H4 (cell line): Measurements from ENCODE around the gene PRSS23. TPM values are rescaled to one million over a fixed set of nuclear protein-coding genes. Genes with fewer than 3 reads are reported as not detected.
"Not testable (repeated sequence)": the region's sequence is repeated elsewhere in the genome, so short reads cannot be mapped to it uniquely, and the experiment has no call there.

Experiments
- DNase-seq: peaks from one replicate; pipeline ENCODE4 v3.0.0-alpha.2; 2015; ENCODE audit warnings: low spot score
- total RNA-seq: library from RNA; depleted of rRNA; stranded (reverse); fragments of >200 nt; shearing (Covaris generic); gene quantifications from 2 replicates; pipeline ENCODE4 v1.2.3, GENCODE V29; 2014; rRNA removed

Gene PRSS23, protein sequence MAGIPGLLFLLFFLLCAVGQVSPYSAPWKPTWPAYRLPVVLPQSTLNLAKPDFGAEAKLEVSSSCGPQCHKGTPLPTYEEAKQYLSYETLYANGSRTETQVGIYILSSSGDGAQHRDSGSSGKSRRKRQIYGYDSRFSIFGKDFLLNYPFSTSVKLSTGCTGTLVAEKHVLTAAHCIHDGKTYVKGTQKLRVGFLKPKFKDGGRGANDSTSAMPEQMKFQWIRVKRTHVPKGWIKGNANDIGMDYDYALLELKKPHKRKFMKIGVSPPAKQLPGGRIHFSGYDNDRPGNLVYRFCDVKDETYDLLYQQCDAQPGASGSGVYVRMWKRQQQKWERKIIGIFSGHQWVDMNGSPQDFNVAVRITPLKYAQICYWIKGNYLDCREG
- total RNA-seq = 113 and 125 TPM in 2 replicates

DNA sequence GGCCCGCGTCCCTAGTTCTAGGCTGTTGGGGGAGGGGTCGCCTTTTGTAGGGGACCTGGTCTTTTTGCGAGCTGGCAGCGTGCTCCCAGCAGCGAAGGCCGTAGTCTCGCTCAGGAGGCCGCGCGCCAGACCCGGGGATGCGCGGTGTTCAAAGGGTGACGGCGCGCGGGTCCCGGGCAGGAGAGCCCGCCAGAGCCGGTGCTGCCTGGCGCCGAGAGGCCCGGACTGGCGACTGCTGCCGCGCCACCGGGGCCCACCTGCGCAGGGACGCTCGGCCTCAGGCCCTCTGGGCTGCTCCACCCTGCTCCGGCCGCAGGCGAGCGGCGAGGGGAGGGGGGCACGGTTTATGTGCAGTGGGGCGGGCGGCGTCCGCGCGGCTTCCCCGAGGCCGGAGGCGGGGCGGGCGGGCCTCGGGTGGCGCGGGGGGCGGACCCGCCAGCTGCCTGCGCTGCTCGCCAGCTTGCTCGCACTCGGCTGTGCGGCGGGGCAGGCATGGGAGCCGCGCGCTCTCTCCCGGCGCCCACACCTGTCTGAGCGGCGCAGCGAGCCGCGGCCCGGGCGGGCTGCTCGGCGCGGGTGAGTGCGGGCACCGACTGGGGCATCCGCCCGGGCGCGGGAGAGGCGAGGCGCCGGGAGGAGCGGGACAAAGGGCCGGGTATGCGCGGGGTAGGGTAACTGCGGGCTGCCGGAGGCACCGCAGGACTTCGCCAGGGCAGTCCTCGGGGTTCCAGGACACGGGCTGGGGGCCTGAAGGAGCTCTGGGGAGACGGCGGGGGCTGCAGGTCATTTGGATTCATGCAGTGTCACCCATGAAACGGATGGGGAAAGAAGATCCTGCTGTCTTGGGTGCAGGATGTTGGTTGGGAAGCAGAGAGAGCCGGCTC lies at the start of gene PRSS23:
TSS of gene PRSS23 (plus strand) at position 467 of the 884 bp plus-strand sequence. CDS start 7,102 bp downstream, outside the sequence.
- peak; percentile 31 for DNase-seq

DNA sequence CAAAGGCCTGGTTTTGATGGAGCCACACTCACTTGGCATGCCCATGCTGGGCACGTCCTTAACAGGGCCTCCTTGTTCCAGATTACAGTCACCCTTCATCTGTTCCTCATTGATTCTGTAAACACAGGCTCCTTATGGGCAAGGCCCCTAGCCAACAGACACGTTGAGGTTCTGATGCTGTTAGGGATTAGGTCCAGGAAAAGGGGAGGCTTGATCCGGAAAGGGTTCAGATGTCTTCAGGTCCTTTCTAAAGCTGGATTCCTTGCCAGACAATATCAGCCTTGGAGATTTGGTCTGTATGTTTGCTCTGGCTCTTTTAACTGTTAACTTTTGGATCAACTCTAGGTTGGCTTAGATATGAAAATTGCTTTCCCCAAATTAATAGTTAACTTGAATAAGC lies 46.9 kb upstream of the PRSS23 start:
- DNase-seq = no peak

DNA sequence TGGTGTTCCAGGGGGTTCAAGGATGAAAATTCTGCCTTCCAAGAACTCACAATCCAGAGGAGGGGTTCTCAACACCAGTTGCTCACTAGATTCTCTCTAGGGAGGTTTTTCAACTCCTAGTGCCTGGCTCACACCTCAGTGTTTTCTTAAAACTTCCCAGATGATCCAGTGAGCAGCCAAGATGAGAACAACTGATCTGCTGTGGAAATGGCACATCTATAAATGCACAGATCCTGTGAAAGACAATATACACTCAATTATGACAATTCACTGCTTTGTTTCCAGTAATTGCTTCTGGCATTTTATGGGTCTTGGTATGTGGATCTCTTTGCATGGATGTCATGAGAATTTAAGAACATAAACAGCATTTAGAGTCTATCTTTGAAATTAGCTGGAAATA lies 45.2 kb upstream of the PRSS23 start:
- no peak for DNase-seq

DNA sequence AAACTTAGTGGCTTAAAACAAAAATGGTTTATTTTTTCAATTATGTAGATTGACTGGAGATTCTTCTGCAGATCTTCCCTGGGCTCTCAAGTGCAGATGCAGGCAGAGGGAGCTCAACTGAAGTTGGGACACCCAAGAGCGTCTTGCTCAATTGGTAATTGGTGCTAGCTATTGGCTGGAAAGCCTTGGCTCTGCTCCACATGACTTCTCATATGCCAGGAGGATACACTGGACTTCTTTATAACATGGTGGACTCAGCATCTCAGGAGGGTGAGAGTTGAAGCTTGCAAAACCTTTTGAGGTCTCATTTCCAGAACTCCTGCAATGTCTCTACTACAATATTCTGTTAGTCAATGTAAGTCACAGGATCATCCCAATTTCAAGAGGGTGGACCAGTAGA lies 42.2 kb upstream of the PRSS23 start:
- no peak for DNase-seq

DNA sequence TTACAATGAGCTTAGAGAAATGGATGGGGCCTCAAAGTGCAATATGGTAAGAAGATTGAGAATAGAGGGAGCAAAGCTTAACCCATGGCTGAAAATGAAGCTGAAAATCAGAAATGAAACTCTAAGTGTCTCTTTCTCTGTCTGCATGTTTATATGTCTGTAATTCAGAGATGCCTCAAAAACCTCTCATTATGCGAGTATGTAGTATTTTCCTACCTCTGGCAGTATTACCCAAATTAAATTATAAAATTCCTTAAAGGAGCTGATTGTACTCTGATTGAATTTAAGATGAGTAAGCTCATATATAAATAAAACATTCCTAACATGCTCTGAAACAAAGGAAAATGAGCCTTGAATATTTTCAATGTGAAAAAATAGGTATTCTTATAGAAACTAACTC lies 39.8 kb upstream of the PRSS23 start:
- no peak for DNase-seq

DNA sequence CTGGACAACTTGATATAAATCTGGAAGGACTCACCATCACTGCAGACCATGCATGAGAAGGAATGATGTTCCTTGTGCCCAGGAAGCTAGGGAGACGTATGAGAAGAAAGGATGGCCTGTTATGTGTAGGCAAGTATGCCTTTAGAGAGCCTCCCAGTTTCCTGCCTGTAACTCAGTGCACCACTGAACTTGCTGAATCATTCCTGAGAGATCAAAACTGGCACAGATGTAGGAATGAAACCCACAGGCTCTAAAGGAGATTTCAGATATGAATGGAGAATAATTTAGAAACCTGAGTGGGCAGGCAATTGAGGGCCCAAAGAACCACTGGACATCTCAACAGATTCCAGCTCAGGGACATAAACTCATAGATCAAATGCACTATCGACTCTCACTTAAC lies 38.4 kb upstream of the PRSS23 start:
- no peak for DNase-seq

DNA sequence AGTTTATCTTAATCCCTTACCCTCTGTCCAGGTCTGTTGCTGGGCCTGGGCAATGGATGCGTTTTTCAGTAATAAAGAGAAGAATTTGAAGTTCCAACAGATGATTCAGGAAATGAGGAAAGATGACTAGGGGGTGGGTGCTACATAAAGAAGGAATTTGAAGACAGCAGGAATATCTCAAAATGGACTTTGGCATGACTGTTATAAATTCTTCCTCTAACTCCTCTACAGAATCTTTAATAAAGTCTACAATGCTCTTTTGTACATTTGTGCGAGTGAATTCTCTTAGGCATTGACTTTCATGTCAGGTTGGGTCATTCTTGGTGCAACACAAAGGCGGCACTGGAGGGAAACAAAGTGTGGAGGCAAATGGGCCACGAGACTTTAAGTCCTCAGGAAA lies 35.1 kb upstream of the PRSS23 start:
- no peak for DNase-seq

DNA sequence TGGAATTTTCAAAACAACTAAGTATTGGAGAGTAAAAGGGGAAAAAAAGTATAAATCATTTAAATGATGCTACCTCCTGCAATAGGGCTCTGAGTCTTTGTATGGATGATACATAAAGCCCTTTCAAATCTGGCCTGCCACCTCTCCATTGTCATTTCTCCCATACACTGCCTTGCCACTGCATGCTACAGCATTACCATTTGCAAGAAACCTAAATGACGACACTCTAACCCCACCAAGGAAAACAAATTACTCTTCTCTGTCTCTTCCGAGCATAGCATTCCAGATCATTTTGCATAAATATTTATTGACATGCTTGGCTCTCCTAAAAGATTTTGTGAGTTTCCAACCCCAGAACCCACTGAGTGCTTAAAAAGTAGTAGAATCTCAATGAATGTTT lies 34.5 kb upstream of the PRSS23 start:
- DNase-seq = no peak

DNA sequence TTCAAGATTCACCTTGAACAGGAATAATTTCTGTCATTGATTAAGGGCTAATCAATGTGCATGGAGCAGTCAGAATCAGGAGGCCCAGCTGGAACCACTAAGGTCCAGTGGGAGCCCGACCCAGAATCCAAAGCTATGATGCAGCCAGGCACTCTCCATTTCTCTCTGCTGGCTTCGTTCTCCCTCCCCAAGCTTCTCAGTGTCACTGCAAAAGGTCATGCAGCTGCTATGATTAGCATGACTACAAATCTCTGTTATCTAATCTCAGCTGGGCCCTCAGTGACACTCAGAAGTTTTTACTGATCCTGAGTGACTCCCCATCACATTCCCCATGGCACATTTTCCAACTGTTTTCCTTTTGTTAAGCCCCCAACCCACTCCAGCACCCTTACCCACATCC lies 31.1 kb upstream of the PRSS23 start:
- no peak for DNase-seq

DNA sequence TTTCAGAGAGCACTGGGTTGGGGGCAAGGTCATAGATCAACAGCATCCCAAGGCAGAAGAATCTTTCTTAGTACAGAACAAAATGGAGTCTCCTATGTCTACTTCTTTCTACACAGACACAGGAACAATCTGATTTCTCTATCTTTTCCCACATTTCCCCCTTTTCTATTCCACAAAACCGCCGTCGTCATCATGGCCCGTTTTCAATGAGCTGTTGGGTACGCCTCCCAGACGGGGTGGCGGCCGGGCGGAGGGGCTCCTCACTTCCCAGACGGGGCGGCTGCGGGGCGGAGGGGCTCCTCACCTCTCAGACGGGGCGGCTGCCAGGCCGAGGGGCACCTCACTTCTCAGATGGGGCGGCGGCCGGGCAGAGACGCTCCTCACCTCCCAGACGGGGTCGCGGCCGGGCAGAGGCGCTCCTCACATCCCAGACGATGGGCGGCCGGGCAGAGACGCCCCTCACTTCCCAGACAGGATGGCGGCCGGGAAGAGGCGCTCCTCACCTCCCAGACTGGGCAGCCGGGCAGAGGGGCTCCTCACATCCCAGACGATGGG lies 29.8 kb upstream of the PRSS23 start:
- not testable (repeated sequence) for DNase-seq

DNA sequence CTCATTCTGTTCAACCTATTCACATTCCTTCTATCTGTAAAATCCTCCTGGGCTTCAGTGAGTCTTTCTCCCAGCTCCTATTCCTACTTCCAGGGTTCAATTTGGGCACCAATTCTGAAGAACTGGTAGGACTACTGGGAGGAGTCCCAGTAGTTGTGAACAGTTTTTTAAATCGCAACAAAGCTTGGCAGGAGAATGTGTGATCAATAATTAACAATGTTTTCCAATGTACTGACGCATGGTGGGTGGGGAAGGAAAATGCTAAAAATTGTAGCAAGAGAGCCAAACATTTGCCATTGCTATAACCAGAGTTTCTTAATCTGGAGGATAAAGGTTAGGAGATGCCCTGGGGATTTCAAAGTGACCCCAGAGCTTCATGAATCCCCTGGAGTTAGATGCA lies 27.3 kb upstream of the PRSS23 start:
- no peak for DNase-seq

DNA sequence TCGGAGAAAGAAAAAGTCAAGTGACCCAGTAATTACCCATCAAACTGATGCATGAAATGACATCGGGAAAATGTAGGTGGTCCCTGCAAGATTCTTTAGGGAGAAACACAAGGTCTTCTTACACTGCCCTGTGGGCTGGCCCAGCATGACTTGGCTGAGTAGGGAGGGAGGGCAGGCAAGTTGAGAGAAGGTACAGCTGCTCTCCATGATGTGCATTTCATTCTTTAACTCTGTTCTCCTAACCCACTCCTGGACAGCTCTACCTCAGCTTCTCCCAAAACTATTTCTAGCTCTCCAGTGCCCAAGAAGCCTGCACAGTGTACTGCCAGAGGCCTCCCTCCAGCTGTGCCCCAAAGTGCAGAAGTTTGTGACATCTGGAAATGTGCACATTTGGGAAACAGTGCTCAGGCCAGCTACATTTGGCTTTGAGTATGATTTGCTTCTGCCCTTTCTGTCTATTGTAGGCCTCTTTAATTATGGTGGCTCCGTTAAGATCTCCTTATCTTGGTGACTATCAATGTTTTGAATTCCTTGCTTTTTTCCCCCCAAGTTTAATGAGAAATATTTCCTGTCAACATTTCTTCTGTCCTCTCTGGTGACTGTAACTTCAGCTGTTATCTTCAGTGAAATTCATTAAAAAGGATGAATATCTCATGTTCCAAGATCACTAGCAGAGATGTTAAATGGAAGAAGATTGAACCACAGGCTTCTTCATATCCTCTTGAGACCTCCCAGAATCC lies 26.7 kb upstream of the PRSS23 start:
- no peak for DNase-seq

DNA sequence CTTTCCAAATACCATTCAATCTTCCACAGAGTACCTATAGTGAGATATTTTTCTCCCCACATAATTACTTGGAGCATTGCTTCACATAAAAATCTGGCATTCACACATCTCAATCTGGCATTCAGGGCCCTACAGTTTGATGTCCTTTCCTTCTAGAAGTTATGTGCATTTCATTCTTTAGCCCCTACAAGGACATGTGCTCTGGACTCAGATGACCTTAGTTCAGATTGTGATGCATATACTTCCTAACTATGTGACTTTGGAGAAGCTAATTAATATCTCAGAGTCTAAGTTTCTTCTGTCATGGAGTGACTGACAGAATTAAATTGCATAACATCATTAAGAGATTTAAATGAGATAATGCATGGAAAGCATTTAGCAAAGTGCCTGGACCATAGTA lies 25.9 kb upstream of the PRSS23 start:
- no peak for DNase-seq

DNA sequence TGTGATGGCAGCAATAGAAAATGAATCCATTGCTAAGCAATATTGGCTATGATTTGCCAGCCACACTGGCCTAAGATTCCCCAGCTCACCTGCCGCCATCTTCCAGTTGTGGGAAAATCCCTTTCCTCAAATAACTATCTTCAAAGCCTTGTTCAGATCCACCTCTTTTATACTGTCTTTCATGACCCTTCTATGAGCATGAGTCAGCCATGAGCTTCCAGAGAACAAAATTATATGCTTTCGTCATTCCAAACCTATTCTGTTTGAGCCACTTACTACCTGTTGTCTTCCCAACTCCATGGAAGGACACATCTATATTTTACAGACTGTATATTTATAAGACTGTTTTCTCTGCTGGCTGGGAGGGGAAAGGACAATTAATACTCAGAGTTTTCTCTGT lies 25.0 kb upstream of the PRSS23 start:
- no peak for DNase-seq

DNA sequence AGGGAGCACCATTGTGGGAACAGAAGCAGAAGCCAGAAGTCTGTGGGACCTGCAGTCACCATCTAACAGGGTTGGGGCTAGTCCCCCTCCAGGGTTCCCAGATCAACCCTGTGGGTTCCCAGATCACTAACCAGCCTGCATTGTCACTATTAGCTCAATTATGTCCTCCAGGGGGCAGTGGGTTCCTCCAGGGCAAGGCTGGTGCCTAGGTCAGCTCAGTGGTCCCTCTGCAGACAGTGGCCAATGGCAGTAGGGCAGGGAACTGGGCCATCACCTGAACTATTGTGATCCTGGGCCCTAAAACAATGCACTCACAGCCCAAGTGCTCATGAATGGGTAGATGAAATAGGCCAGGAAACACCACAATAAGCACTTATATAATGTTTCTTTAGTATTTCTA lies 18.8 kb upstream of the PRSS23 start:
- no peak for DNase-seq

DNA sequence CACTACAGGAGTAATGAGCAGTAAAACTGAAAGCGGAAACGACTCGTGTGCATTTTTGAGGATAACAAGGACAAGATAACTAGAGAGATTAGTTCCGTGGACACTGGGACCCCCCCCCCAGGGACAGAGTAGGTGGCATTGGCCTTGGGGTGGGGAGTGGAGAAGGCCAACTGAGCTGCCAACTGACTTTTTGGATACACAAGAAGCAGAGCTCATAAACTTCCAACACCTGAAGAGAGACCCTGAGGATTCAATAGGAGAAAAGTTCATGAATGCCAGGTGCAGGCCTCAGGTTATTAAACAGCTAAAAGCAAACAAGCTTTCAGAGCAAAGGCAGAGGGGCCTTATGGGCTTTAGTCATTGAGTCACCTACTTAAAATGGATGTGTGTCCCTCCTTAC lies 17.6 kb upstream of the PRSS23 start:
- DNase-seq = no peak

DNA sequence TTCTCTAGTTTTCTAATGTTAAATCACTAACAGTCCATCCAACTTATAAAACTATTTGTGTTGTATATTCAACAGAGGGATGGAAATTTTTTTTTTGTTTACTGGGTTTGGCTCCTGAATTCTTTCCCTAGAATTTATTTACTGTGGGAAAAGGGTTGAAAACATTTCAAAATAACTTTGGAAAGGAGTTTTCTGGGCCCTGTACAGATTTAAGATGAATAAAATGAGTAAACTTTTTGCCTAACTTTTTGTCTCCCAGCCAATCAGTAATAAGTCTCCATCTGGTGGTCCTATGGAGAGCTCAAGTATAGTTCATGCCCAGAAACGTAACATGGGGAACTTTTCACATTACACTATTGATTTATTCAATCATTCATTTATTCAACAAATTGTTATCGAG lies 16.7 kb upstream of the PRSS23 start:
- no peak for DNase-seq

DNA sequence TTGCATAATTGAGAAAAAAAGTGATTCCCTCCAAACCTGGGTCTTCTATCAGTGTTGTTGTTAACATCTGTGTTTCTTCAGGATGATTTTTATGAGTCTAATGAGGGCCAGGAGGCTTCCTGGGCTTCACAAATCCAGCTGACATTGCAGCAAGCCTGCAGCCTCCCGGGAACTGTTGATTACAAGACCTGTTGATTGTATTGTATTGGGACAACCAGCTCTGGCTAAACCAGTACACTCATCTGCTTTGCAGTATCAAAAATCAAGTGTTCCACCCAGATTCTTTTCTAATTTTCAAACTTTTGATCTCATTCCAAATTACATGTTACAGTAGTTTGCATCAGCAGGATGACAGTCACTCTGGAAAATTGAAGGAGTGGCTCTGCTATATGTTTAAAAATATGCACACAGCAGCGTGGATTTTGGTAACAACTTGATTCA lies 16.1 kb upstream of the PRSS23 start:
- no peak for DNase-seq

DNA sequence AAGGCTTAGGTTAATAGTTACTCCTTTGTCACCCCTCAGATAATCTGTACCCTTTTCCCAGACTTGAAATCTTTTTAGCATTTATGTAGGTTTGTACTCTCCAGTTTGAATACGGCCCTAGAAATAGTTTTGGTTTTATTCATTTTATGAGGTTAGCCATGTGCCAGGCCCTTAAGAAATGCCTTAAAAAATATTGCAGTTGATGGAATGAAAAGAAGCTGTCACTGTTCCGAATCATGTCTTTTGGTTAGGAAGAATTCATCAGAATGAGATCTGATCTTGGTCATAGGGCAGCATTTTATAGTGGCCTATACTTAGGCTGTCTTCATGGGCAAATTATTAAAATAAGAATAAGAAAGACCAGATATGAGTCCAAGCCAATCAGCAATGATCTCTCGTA lies 14.8 kb upstream of the PRSS23 start:
- no peak for DNase-seq

DNA sequence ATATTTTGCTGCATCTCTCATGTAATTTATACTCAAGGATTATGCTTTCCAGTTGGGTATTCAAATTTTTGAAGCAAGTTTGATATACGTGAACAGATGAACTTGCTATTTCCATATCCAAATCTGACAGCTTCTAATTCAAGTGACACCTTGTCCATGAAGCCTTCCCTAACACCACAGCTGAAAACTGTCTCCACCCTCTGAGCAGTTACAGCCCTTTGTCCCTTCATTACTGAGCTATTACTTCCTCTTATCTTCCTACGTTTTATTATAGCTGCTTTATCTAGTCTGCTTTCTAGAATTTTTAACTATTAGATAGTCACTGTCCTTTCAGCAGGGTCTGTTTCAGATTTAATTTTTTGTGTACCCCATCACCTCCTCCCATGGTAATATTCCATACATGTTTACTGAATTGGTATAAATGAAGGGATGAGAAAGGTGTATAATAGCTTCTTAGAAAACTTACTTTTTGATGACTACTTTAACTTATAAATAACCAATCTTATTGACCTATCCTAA lies 13.3 kb upstream of the PRSS23 start:
- no peak for DNase-seq

DNA sequence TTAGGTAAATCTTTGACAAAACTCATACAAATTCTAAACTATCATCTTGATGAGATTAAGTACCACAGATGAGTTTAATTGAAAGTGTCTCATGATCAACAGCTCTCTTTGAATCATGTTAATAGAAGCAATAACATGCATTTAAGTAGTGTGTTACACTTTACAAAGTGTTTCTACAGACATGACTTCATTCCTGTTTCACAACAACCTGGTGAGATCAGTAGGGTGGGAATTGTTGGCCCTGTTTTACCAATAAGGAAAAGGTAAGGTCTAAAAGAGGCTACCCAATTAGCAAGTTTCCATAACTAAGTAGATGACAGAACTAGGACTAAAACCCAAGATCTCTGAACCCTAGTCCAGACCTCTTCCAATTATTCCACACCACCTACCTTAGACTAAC lies 12.7 kb upstream of the PRSS23 start:
- no peak for DNase-seq
